GM21423 (cell line): ENCODE results near the gene XPC.

Source experiments
- ATAC-seq: cut with Tn5 transposase; IDR thresholded peaks from one replicate; pipeline ENCODE4 v1.9.1; 2021; ENCODE audit warnings: mild to moderate bottlenecking, moderate library complexity; ENCODE audit not compliant: unreplicated experiment

Gene XPC

DNA sequence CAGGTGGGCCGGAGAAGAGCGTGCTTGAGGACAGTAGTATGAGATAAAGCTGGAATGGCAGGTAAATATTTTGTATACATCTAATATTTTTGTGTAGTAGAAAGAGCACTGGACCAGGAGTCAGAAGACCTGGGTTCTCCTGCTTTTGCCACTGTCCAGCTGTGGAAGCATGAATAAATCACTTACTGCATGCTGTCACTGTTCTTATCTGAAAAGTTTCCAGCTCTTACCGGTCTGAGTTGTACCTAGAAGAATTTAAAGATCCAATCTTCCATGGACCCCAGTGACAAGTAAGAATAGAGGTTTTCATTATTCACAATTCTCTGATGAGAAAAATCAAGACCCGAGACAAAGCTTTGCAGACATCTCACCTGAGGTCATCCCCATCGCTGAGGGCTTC, 5.9 kb downstream of the XPC start:
- ATAC-seq, result no peak

DNA sequence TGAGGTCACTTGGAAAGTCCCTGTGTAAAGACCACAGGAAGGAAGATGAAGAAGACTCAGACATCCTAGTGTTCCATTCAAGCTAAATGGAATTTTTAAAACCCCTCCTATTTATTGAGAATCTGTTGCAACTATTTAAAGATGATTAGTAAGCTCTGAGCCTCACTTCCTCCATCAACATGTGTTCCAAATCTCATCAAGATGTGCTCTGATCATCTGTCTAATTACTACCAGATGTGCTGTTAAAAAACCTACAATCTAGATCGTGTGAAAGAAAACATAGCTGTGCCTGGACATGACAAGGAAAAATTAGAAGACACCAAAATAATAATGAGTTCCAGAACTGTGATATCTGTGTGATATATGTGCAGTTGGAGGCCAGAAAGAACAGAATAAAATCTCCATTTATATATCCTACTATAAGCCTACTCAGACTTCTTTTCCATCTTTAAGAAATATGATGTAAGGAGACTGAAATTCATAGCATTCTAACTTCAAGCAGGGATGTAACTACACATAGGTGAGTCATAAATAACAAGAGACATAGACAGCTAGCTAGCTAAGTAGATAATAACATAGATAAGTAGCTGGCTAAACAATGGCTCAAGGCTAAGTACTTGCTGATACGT, 7.8 kb downstream of the XPC start:
- ATAC-seq, result no peak

DNA sequence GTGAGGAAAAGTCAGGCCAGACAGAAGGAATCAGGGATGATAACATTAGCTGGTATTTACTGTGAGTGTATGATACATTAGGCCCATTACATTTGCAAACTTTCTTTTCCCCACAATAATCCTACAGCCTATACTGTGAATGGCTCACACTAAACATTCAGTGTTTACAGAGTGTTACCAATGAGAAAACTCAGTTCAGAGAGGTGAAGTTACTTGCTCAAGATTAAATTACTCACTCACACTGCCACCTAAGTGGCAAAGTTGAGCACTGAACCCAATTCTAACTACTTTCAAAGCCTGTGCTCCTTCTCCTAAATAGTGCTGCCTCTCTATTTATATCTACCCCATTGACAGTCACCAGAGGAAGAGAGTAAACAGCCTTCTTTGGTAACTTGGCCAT, 8.5 kb downstream of the XPC start:
- no peak for ATAC-seq

DNA sequence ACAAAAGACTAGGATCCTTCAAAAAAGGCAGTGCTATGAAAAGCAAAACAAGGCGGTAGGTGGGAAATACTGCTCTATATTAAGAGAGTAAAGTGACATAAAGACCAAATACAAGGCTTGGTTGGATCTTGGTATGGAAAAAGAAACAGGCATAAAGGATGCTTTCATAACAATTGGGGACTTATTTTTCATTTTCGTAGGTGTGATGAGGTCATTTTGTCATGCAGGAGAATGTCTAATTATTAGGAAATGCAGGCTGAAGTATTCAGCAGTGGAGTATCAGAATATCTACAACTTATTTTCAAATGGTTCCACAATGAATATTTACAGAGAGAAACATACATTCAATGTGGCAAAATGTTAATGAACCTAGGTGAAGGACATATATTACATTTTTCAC, 9.0 kb downstream of the XPC start:
- ATAC-seq, result no peak

DNA sequence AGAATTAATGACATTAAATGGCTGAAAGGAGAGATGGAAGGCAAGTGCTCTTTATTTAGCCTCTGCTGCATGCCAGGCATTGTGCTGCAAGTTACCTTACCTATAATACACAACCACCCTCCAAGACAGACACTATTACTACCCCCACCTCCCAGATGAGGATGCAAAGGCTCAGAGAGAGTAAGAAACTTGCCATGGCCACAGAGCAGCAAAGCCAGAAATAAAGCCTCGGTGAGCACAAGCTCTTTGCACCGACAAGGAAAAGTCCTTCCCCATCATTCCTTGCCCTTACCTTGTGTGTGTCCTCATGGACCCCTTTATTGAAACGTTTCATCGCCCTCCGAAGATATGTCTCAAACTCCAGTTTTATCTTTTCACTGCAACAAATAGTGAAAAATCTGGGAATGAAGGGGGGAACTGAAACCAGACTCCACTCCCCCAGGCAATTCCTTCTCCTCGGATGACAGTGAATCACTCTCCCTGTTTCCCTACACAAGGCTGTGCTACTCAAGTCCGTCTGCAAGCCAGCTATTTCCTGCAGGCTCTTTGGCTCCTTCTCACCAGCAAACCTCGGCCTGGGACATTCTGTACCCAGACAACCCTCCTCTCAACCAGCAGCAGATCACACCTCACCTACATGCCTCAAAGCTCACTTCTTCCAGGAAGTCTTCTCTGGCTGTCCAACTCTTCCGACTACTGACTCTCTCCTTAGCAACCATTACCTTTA, 11.4 kb downstream of the XPC start:
- ATAC-seq, result no peak

DNA sequence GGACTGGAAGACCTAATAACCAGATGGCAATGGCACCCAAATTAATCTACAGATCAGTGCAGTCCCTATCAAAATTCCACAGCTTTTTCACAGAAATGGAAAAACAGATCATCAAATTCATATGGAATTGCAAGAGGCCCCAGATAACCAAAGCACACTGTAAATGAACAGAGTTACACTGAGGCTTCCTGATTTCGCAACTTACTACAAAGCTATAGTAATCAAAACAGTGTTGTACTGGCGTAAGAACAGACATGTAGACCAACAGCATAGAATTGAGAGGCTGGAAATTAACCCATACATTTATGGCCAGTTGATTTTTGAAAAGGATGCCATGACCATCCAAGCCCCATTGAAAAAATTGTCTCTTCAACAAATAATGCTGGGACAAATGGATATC, 16.2 kb downstream of the XPC start:
- ATAC-seq, result no peak

DNA sequence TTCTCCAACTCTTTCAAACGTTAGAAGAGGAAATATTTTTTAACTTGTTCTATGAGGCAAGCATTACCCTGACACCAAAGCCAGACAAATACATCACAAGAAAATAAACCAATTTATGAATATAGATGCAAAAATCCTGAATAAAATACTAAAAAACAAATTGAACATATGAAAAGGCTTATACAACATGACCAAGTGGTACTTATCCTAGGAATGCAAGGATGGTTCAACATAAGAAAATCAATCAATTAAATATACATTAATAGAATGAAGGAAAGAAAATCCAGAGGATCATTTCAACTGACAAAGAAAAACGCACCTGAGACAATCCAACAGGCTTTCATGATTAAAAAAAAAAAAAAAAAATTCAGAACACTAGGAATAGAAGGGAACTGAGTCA, 17.1 kb downstream of the XPC start:
- no peak for ATAC-seq

DNA sequence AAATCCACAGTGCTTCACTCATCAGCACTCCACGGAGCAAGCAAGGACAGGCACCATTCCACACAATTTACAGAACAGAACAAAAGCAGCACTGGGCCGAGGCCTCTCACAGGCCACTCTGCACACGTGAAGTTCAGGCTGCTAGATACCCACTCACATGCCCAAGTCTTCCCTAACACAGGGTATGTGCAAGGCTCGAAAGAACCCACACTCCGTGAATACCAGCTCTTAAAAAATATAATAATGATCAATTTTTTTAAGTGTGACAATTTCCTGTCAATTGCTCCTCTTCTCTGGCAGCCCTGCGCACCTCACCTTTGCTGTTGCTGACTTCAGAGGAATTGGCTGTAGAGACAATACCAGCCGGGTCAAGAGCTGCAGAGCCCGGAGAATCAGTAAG, 19.0 kb downstream of the XPC start:
- ATAC-seq, result no peak

DNA sequence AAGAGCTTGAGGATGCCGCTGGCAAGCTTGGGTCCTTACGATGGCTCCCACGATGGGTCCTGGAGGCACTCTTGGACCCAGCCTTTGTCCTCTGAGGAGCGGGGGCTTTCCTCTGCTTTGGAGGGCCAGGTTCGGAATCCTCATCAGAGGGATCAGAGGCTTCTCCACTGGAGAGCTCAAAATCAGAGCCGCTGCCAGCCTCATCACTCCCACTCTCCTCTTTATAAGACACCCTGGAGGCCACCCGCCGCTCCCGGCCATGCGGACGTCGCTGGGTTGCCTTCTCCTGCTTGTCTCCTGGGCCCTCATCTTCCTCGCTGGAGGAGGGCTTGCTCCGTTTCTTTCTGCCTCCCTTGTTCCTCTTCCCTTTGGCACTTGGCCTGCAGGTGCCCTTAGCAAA, 20.0 kb downstream of the XPC start:
- no peak for ATAC-seq

DNA sequence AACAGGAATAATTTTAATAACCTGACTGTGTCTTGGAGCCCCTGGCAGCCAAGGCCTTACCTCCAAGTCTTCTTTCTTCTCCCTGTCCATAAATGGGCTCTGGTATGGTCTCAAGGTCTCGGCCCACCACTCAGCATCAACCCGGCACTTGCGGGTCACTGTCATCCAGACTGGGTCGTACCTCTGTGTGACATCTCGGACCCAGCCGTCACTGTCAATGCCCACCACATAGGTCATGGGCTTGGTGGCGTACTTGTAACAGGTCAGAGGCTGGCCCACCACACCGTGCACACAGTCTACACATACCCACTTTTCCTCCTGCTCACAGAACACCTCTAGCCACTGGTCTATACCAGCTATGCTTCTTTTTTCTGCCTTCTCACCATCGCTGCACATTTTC, 20.4 kb downstream of the XPC start:
- ATAC-seq, result no peak

GRCh38 chr3:14156843-14157561, 21.4 kb downstream of the XPC start:
- no peak for ATAC-seq

GRCh38 chr3:14156201-14156600, 22.2 kb downstream of the XPC start:
- no peak for ATAC-seq

GRCh38 chr3:14154895-14155440, 23.4 kb downstream of the XPC start:
- ATAC-seq, result no peak

GRCh38 chr3:14154276-14154675, 24.1 kb downstream of the XPC start:
- ATAC-seq, result no peak

DNA sequence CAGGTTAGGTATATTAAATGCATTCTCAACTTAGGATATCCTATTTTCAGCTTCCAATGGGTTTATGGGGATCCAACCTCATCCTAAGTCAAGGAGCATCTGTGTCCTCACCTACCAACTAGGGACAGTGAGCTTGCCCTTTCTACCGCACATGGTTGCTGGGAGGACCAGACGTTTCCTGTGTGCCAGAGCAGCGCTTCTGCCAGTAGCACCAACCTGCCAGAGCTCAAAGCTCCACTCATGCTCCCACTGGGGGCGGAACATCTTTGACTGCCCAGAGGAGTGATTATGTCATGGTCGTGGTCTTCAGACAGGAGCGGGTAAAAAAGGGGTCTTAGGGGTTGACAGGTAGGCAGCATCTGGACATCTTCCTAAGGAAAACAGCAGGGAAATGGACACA, 24.7 kb downstream of the XPC start:
- ATAC-seq, result no peak

GRCh38 chr3:14152963-14153355, 25.4 kb downstream of the XPC start:
- no peak for ATAC-seq

DNA sequence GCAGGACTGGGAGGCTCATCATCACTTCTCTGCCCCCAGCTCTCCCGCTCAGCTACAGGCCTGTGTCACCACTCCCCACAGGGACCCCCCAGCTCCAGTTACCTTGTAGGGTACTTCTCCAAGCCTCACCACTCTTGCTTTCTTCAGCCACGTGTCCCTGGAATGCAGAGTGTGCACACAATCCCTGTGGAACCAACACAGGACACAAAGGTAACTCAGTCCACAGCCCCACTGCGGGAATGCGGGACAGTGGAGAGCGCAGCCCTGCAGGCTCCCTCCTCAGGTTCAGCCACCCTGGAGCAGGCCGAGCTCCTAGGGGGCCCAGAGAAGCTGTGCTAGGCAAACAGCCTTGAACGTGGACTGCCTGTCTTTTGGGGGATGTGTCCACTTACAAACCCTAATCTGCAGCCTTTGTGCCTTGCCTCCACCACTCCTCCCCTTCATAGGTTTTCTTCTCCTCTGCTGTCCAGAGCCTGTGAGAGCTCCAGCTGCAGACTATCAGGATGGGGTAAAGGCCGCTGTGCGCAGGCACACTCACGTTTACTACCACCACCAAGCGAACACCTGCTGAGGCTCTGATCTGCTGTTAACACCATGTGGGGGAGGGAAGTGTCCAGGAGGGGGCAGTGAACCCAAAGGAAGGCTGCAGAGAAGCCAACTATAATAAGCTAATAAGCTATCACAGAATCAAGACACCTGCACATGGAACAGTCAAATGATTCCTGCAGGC, 26.0 kb downstream of the XPC start:
- ATAC-seq, result no peak

DNA sequence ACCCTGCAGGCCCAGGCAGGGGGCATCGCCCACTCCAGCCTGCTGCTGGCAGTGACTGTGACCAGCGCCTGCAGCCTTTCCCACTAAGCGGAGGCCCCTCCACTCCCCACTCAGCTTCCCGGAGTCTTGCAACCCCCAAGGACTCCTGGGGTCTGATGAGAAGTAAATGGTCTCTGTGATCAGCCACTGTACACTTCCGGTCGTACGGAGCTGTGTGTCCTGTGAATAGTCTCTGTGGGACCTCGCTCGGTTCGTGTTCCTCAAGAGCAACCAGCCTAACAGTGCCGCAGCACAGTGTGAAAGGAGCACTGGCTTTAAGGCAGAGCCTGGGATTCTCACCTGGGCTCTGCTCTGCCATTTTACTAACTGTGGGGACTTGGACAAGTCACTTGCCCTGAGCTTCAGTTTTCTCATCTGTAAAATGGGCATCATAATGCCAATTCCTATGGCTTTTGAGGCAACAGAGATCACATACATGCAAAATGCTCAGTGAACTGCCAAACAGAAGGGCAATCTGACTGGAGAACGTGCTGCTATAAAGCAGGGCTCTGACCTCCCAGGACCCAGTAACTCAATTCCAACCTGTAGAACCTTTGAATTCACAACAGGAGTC, 26.8 kb downstream of the XPC start:
- no peak for ATAC-seq

GRCh38 chr3:14150491-14151230, 27.7 kb downstream of the XPC start:
- ATAC-seq, result no peak

GRCh38 chr3:14150078-14150477, 28.3 kb downstream of the XPC start:
- no peak for ATAC-seq
